K562 (cell line): Measurements from ENCODE around the gene HAL. TPM values are rescaled to one million over a fixed set of nuclear protein-coding genes. Genes with fewer than 3 reads are reported as not detected.
A peak's percentile ranks its signal among the peaks of the same experiment; 100 is the strongest.

ENCODE experiments used
- CBX3 ChIP-seq, 2 experiments: IDR thresholded peaks; 1 replicate in 1 of 2; 2 replicates in 1 of 2; pipeline ENCODE4 v1.6.1; 2012; ENCODE audit warnings: inconsistent platforms in 2 of 2, low read length in 2 of 2, borderline replicate concordance in 1 of 2, control low read depth in 1 of 2
- CHD4 ChIP-seq: fragments of 200-600 bp; sonication (generic); IDR thresholded peaks from 3 replicates; pipeline ENCODE4 v1.6.1; 2012; ENCODE audit warnings: low read depth, mild to moderate bottlenecking, mixed read lengths, low read length, inconsistent platforms; ENCODE audit not compliant: insufficient read depth, insufficient replicate concordance, poor library complexity, severe bottlenecking
- GTF3C2 ChIP-seq: IDR thresholded peaks from 3 replicates; pipeline ENCODE4 v1.6.1; 2011; ENCODE audit warnings: borderline replicate concordance, mild to moderate bottlenecking, moderate library complexity; ENCODE audit not compliant: insufficient read length; ENCODE audit errors: extremely low read depth
- JUN ChIP-seq, 2 experiments: sonication (generic) in 1 of 2; formaldehyde crosslinking in 1 of 2; IDR thresholded peaks; 2 replicates each; pipeline versions ENCODE4 v1.6.1 to v1.8.0; 2012 to 2022; ENCODE audit warnings: borderline replicate concordance in 2 of 2, mild to moderate bottlenecking in 2 of 2, improper control_type of control experiment in 1 of 2, low read depth in 1 of 2, low read length in 1 of 2, missing genetic modification reagents in 1 of 2
- NFIX ChIP-seq: fragments of 250-450 bp; sonication (Bioruptor Pico); IDR thresholded peaks from 2 replicates; pipeline ENCODE4 v1.4.0; 2020; ENCODE audit warnings: low read depth, mild to moderate bottlenecking, moderate library complexity
- SIN3B ChIP-seq: fragments of 450-650 bp; IDR thresholded peaks from 2 replicates; pipeline ENCODE4 v1.6.1; 2017; ENCODE audit warnings: low read depth, mild to moderate bottlenecking, moderate library complexity
- SRSF3 ChIP-seq: fragments of 200-400 bp; formaldehyde crosslinking; IDR thresholded peaks from 2 replicates; pipeline ENCODE4 v1.6.1; 2016; ENCODE audit warnings: mild to moderate bottlenecking, low read length, moderate library complexity; ENCODE audit not compliant: insufficient read depth
- TEAD4 ChIP-seq, 2 experiments: sonication (generic) in 1 of 2; formaldehyde crosslinking in 1 of 2; IDR thresholded peaks; 2 replicates each; pipeline versions ENCODE4 v1.6.1 to v1.8.0; 2012 to 2022; ENCODE audit warnings: borderline replicate concordance in 1 of 2, inconsistent platforms in 1 of 2, low read length in 1 of 2, mild to moderate bottlenecking in 1 of 2, missing genetic modification reagents in 1 of 2
- ZNF124 ChIP-seq: sonication (generic); formaldehyde crosslinking; IDR thresholded peaks from 2 replicates; pipeline ENCODE4 v1.8.1; 2022; ENCODE audit warnings: missing genetic modification reagents
- ZNF224 ChIP-seq: sonication (generic); formaldehyde crosslinking; IDR thresholded peaks from 2 replicates; pipeline ENCODE4 v1.8.0; 2022; ENCODE audit warnings: mild to moderate bottlenecking, missing genetic modification reagents
- ZNF407 ChIP-seq: fragments of 450-650 bp; IDR thresholded peaks from 2 replicates; pipeline ENCODE4 v1.6.1; 2016; ENCODE audit warnings: low read depth
- ZNF696 ChIP-seq: fragments of 250-450 bp; sonication (Bioruptor Pico); conservative IDR thresholded peaks from 2 replicates; pipeline ENCODE4 v1.4.0; 2020; ENCODE audit warnings: mild to moderate bottlenecking, moderate library complexity
- ZNF830 ChIP-seq: fragments of 250-450 bp; sonication (Bioruptor Pico); IDR thresholded peaks from 2 replicates; pipeline ENCODE4 v1.5.0; 2021; ENCODE audit warnings: mild to moderate bottlenecking
- polyA plus RNA-seq, 8 experiments: library from polyadenylated mRNA; depleted of rRNA in 4 of 8; stranded (reverse) in 5 of 8; unstranded in 3 of 8; fragments of >200 nt; fragmentation: Nextera tagmentation in 2 of 8; fragmentation: Illumina TruSeq in 1 of 8; extraction: Ambion mirVana in 2 of 8; extraction: Trizol in 1 of 8; gene quantifications; 2 replicates each; pipeline versions ENCODE4 v1.2.1 to v1.2.3, GENCODE V29; 2011 to 2014; ENCODE audit warnings: inconsistent platforms in 1 of 8, missing spikeins in 1 of 8
- total RNA-seq, 7 experiments: library from RNA; depleted of rRNA in 6 of 7; stranded (reverse); fragments of >200 nt in 6 of 7; fragmentation: Illumina TruSeq in 2 of 7; extraction: Trizol in 2 of 7; gene quantifications; 2 replicates each; pipeline versions ENCODE4 v1.2.1 to v1.2.3, GENCODE V29; 2011 to 2021; ENCODE audit warnings: low replicate concordance in 1 of 7

The HAL gene
- total and polyA plus RNA-seq, 9 of the 15 experiments (the other 6 are each of a cell fraction or from before 2014, with no cell fraction given) = 0.03 to 0.36 (median 0.20) TPM; not detected in 4

- TF ChIP-seq ZNF407 (peak; percentile 83), TEAD4 (IDR thresholded peaks at IDR 0.05; ENCODE audit: low read length) (peak; percentile 76), TEAD4 (CRISPR knock-in tag; IDR thresholded peaks at IDR 0.05; ENCODE audit: borderline replicate concordance) (no peak), NFIX (CRISPR knock-in tag) (no peak), SRSF3 (no peak), JUN (IDR thresholded peaks at IDR 0.05; ENCODE audit: borderline replicate concordance, low read depth, low read length) (no peak), JUN (CRISPR knock-in tag; IDR thresholded peaks at IDR 0.05; ENCODE audit: borderline replicate concordance) (peak; percentile 40; the same call in 1 of the 2 replicates), SIN3B (no peak), ZNF124 (CRISPR knock-in tag) (no peak), ZNF224 (no peak), ZNF696 (no peak), GTF3C2 (peak; percentile 88), CBX3 (IDR thresholded peaks at IDR 0.05; ENCODE audit: borderline replicate concordance in 1 of 2, low read length in 2 of 2) (no peak), CHD4 (no peak), ZNF830 (CRISPR knock-in tag) (no peak)
Measured at GRCh38 chr12:96035283-96036236, 39.4 kb upstream of the HAL start, which contains the start of gene LTA4H (continued).
